Endothelial cell of umbilical vein (primary cell): ENCODE measurements around the gene SORL1. TPM values are rescaled to one million over a fixed set of nuclear protein-coding genes. Genes with fewer than 3 reads are reported as not detected.

Experiments
- BruUV-seq: library from RNA; stranded (reverse); fragments of 400-500 nt; replicated peaks from 2 replicates; lab custom pipeline; 2021; lab: Mats Ljungman, UMichigan
- CTCF ChIA-PET: fragments of 300-600, 350-600 bp; sonication (Branson Sonifier 250); formaldehyde crosslinking; loops from one replicate; lab custom pipeline; 2021; ENCODE audit warnings: antibody characterized with exemption, inconsistent platforms; lab: Charles Lee
- POLR2A ChIA-PET: fragments of 300-600, 350-600 bp; sonication (Branson Sonifier 250); formaldehyde crosslinking; loops from one replicate; lab custom pipeline; 2021; ENCODE audit warnings: antibody characterized with exemption, inconsistent platforms; lab: Charles Lee
- DNase-seq: peaks from one replicate; pipeline ENCODE4 v3.0.0-alpha.2; 2011; ENCODE audit warnings: low read depth, low spot score
- FAIRE-seq: peaks from 2 replicates; lab custom pipeline; 2011; peaks lifted over from hg19 to GRCh38; lab: Jason Lieb, UNC
- H2AFZ ChIP-seq: 2 replicates; pipeline ENCODE4 v1.6.0; 2012; ENCODE audit warnings: low read depth, low read length, control low read depth, inconsistent platforms
- H3K27ac ChIP-seq: 2 replicates; pipeline ENCODE4 v1.5.1; 2011; ENCODE audit warnings: low read depth, mild to moderate bottlenecking, control low read depth, low read length, moderate library complexity; ENCODE audit not compliant: insufficient read depth
- H3K27me3 ChIP-seq, 2 experiments: 2 replicates each; pipeline versions ENCODE4 v1.6.0 to v1.6.1; 2011; ENCODE audit warnings: low read length in 2 of 2, mixed read lengths in 1 of 2; ENCODE audit not compliant: control insufficient read depth in 2 of 2, insufficient read depth in 2 of 2
- H3K36me3 ChIP-seq, 2 experiments: 2 replicates in 1 of 2; 3 replicates in 1 of 2; pipeline ENCODE4 v1.5.1; 2011; ENCODE audit warnings: low read length in 2 of 2, mild to moderate bottlenecking in 1 of 2, moderate library complexity in 1 of 2; ENCODE audit not compliant: control insufficient read depth in 2 of 2, insufficient read depth in 2 of 2; ENCODE audit errors: extremely low read depth in 1 of 2
- H3K4me1 ChIP-seq: 3 replicates; pipeline ENCODE4 v1.5.1; 2011; ENCODE audit warnings: mild to moderate bottlenecking, low read length; ENCODE audit not compliant: control insufficient read depth, insufficient read depth; ENCODE audit errors: extremely low read depth
- H3K4me2 ChIP-seq: 2 replicates; pipeline ENCODE4 v1.6.1; 2011; ENCODE audit warnings: low read length, control low read depth, mixed read lengths; ENCODE audit not compliant: insufficient read depth
- H3K4me3 ChIP-seq, 3 experiments: fragments of 200-600 bp in 1 of 3; sonication (generic), shearing (Covaris generic) in 1 of 3; replicated peaks in 1 of 3; 2 replicates each; pipeline ENCODE4 v1.5.1; 2011 to 2016; ENCODE audit warnings: control low read depth in 3 of 3, low read length in 3 of 3, mild to moderate bottlenecking in 2 of 3, inconsistent platforms in 1 of 3, low read depth in 1 of 3, moderate library complexity in 1 of 3; ENCODE audit not compliant: insufficient read depth in 1 of 3
- H3K79me2 ChIP-seq: 2 replicates; pipeline ENCODE4 v1.6.0; 2012; ENCODE audit warnings: low read length, inconsistent platforms; ENCODE audit not compliant: control insufficient read depth, insufficient read depth
- H3K9ac ChIP-seq: replicated peaks from 2 replicates; pipeline ENCODE3; 2011; ENCODE audit warnings: low read length, control low read depth; ENCODE audit not compliant: insufficient read depth; ENCODE audit errors: extremely low read depth
- H3K9me1 ChIP-seq: replicated peaks from 3 replicates; pipeline ENCODE4 v1.6.0; 2011; ENCODE audit warnings: mild to moderate bottlenecking, low read length; ENCODE audit not compliant: control insufficient read depth, insufficient read depth; ENCODE audit errors: extremely low read depth
- H3K9me3 ChIP-seq: replicated peaks from 2 replicates; pipeline ENCODE4 v1.5.1; 2012; ENCODE audit warnings: low read length, inconsistent platforms; ENCODE audit not compliant: control insufficient read depth, insufficient read depth
- H4K20me1 ChIP-seq: replicated peaks from 2 replicates; pipeline ENCODE3; 2011; ENCODE audit warnings: mild to moderate bottlenecking, low read length; ENCODE audit not compliant: control insufficient read depth, insufficient read depth; ENCODE audit errors: extremely low read depth
- CTCF ChIP-seq, 2 donors: IDR thresholded peaks; 1 replicate in 1 of 2; 2 replicates in 1 of 2; pipeline ENCODE4 v1.5.1; 2011; ENCODE audit warnings: low read length in 2 of 2, mild to moderate bottlenecking in 2 of 2, moderate library complexity in 2 of 2, control low read depth in 1 of 2, inconsistent platforms in 1 of 2, low read depth in 1 of 2; ENCODE audit not compliant: insufficient read depth in 1 of 2; ENCODE audit errors: extremely low read depth in 1 of 2
- EZH2 ChIP-seq: IDR thresholded peaks from 2 replicates; pipeline ENCODE4 v1.6.1; 2012; ENCODE audit warnings: borderline replicate concordance, low read depth, mild to moderate bottlenecking, moderate library complexity, low read length, inconsistent platforms; ENCODE audit not compliant: severe bottlenecking
- FOS ChIP-seq: IDR thresholded peaks from 2 replicates; pipeline ENCODE4 v1.6.1; 2011; ENCODE audit warnings: mild to moderate bottlenecking, low read length, moderate library complexity, borderline replicate concordance; ENCODE audit not compliant: insufficient read depth
- GATA2 ChIP-seq: IDR thresholded peaks from 2 replicates; pipeline ENCODE4 v1.7.0; 2011; ENCODE audit warnings: low read depth, mild to moderate bottlenecking, moderate library complexity, mixed read lengths, low read length; ENCODE audit not compliant: insufficient read length, insufficient read depth
- JUN ChIP-seq: IDR thresholded peaks from 2 replicates; pipeline ENCODE4 v1.6.1; 2011; ENCODE audit warnings: borderline replicate concordance, low read depth; ENCODE audit not compliant: insufficient read length, insufficient read depth
- MAX ChIP-seq: IDR thresholded peaks from 2 replicates; pipeline ENCODE4 v1.6.1; 2011; ENCODE audit not compliant: insufficient read depth, insufficient read length
- MYC ChIP-seq: IDR thresholded peaks from one replicate; pipeline ENCODE4 v1.6.1; 2011; ENCODE audit warnings: mild to moderate bottlenecking, low read depth, low read length
- POLR2A ChIP-seq: IDR thresholded peaks from 2 replicates; pipeline ENCODE4 v1.6.1; 2012; ENCODE audit warnings: low read depth, mild to moderate bottlenecking, control low read depth, low read length
- POLR2AphosphoS5 ChIP-seq: IDR thresholded peaks from 2 replicates; pipeline ENCODE4 v1.6.1; 2012; ENCODE audit warnings: low read depth, mild to moderate bottlenecking, control low read depth, low read length, moderate library complexity; ENCODE audit not compliant: insufficient read depth
- dilution Hi-C: fragments of 300-500 bp; cut with MboI; formaldehyde crosslinking; loops from one replicate; pipeline ENCODE4 v1.15.0; 2019; ENCODE audit warnings: low sequenced_read_pairs; ENCODE audit not compliant: extremely low pct_ligation_motif_present
- intact Hi-C: fragments of 100-400 bp; cut with micrococcal nuclease; formaldehyde crosslinking; loops from one replicate; pipeline ENCODE4 v1.10.0; 2022
- polyA plus RNA-seq, 4 experiments: library from polyadenylated mRNA; depleted of rRNA in 3 of 4; stranded (reverse) in 3 of 4; unstranded in 1 of 4; fragments of >200 nt; gene quantifications; 2 replicates each; pipeline versions ENCODE4 v1.2.1 to v1.2.3, GENCODE V29; 2011 to 2012; ENCODE audit warnings: missing spikeins in 1 of 4
- total RNA-seq: library from RNA; stranded (reverse); gene quantifications from 2 replicates; pipeline ENCODE4 v1.2.3, GENCODE V29; 2021

Gene SORL1
- total and polyA plus RNA-seq, 2 donors (not counting 3 experiments of a cell fraction or from before 2014, with no cell fraction given), result 0.17 to 0.31 TPM

- no peaks in the 10 kb centered on the region for H4K20me1 ChIP-seq
- no peaks in the 10 kb centered on the region for H3K36me3 ChIP-seq
- H3K4me1 ChIP-seq, result peaks cover 13% of the 10 kb centered on the region
- H3K9me1 ChIP-seq, result no peaks in the 10 kb centered on the region
- no peak overlapping the region for H2AFZ ChIP-seq
- TF ChIP-seq GATA2 (no peak), EZH2 (no peak), MAX (no peak), CTCF (IDR thresholded peaks at IDR 0.05; ENCODE audit: extremely low read depth in 1 of 2, insufficient read depth in 1 of 2, low read depth in 1 of 2, low read length in 2 of 2) (no peak), POLR2AphosphoS5 (no peak), FOS (no peak), POLR2A (no peak), MYC (no peak), JUN (no peak)
- no peaks in the 10 kb centered on the region for H3K79me2 ChIP-seq
- intact Hi-C loops (no loop called here), dilution Hi-C loops (no loop called here)
- FAIRE-seq, result no peak
- DNase-seq, result no peak
- no TSS peak for BruUV-seq
- H3K9me3 ChIP-seq, result no peaks in the 10 kb centered on the region
- H3K27ac ChIP-seq, result no peak overlapping the region
- ChIA-PET POLR2A (no interaction called here), CTCF (interaction anchor here (0.6 to 0.8 kb wide), 3 partner anchors 9 to 823 kb away, joined by 3 read pairs; no protein-coding TSS in a partner anchor)
- no peak overlapping the region for H3K4me2 ChIP-seq
- H3K4me3 ChIP-seq, result no peak overlapping the region
- peaks cover 0 to 2% of the 10 kb centered on the region in 2 experiments for H3K27me3 ChIP-seq
- H3K9ac ChIP-seq, result no peak overlapping the region
Observed at GRCh38 chr11:121610706-121611105, 158.6 kb downstream of the SORL1 start.
